ENCODE measurements around the gene FAS. TPM values are rescaled to one million over a fixed set of nuclear protein-coding genes. Genes with fewer than 3 reads are reported as not detected.
A peak's percentile ranks its signal among the peaks of the same experiment; 100 is the strongest.

FAS gene
- total and polyA plus RNA-seq, 2 experiments from 2014 or later: 3.1 to 4.3 TPM

DNA sequence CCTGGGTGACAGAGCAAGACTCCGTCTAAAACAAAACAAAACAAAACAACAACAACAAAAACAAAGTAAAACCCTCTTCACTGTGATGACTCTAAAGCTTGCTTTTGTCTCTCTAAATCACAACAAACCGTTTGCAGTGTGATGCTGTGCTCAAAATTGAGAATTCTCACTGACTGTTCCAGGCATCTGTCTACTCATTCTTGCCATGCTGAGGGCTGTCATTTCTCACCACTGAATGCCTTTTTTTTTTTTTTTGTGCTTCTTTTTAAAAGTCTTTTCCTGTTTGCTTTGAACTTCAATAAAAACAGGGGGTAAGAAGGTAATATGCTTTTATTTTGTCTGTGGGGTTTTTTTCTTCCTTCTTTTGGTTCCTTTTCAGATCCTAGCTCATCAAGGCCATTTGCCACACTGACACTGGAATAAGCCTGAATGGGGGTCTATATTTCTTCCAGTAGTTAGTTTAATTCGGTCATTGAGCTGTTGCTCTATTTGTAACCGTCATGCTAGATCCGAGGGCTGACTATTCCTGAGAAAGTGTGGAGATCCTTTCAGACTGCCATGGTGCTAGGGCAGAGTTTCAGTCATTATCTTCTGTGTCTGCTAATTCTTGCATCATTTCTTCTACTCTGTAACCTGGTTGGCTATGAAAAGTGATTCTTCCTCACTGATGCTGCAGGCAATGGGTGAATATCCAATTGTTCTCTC is 10.6 kb downstream of the FAS start:
- no peak overlapping the region for H3K4me3 ChIP-seq
- 0 out of 2 replicates have a peak, but pooled peaks cover 12% of the 10 kb centered on the region for H3K4me1 ChIP-seq (ENCODE audit: insufficient read depth)
- H3F3A ChIP-seq (replicated peaks; ENCODE audit: low read depth): no peaks in the 10 kb centered on the region
- DNase-seq (ENCODE audit: low spot score) (no peak), ATAC-seq (no peak)
- peak overlapping the region; percentile 26; the same call in 1 of the 2 replicates for H3K27ac ChIP-seq (ENCODE audit: low read depth)
- H4K20me1 ChIP-seq (replicated peaks; ENCODE audit: insufficient read depth): no peaks in the 10 kb centered on the region
- Mint-ChIP-seq H3K4me1 (peaks cover 13% of the 10 kb centered on the region; the same call in 2 of the 3 replicates), H3K36me3 (ENCODE audit: low read depth) (no peaks in the 10 kb centered on the region), H3K9me3 (no peaks in the 10 kb centered on the region), H3K27me3 (ENCODE audit: insufficient read depth, low read depth, poor library complexity) (no peaks in the 10 kb centered on the region), H3K4me3 (no peak overlapping the region), H3K27ac (peak overlapping the region; percentile 43)
- no peaks in the 10 kb centered on the region for H3K27me3 ChIP-seq (ENCODE audit: insufficient read depth)
- H3K79me2 ChIP-seq (replicated peaks; ENCODE audit: insufficient read depth): no peaks in the 10 kb centered on the region
- no peak overlapping the region for H3K4me2 ChIP-seq
- H3K9me2 ChIP-seq (ENCODE audit: insufficient read depth): no peaks in the 10 kb centered on the region
- no peaks in the 10 kb centered on the region for H3K36me3 ChIP-seq (ENCODE audit: insufficient read depth)
- no peak for TF ChIP-seq ZNF462 (CRISPR knock-in tag; IDR thresholded peaks at IDR 0.05)
- TF ChIP-seq ETS1 (IDR thresholded peaks at IDR 0.05): no peak
- no peak for TF ChIP-seq STAT1 (IDR thresholded peaks at IDR 0.05; ENCODE audit: unreplicated experiment)
- TF ChIP-seq, protein P1, sequence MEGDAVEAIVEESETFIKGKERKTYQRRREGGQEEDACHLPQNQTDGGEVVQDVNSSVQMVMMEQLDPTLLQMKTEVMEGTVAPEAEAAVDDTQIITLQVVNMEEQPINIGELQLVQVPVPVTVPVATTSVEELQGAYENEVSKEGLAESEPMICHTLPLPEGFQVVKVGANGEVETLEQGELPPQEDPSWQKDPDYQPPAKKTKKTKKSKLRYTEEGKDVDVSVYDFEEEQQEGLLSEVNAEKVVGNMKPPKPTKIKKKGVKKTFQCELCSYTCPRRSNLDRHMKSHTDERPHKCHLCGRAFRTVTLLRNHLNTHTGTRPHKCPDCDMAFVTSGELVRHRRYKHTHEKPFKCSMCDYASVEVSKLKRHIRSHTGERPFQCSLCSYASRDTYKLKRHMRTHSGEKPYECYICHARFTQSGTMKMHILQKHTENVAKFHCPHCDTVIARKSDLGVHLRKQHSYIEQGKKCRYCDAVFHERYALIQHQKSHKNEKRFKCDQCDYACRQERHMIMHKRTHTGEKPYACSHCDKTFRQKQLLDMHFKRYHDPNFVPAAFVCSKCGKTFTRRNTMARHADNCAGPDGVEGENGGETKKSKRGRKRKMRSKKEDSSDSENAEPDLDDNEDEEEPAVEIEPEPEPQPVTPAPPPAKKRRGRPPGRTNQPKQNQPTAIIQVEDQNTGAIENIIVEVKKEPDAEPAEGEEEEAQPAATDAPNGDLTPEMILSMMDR (conservative IDR thresholded peaks at IDR 0.05; ENCODE audit: low read depth in 2 of 2): no peak
- no peak for TF ChIP-seq JUNB (IDR thresholded peaks at IDR 0.05; ENCODE audit: unreplicated experiment)
- TF ChIP-seq EZH2 (IDR thresholded peaks at IDR 0.05; ENCODE audit: low read depth, unreplicated experiment): no peak
- TF ChIP-seq EZH2phosphoT487 (IDR thresholded peaks at IDR 0.05; ENCODE audit: unreplicated experiment): no peak
- no peak for TF ChIP-seq CREB1 (CRISPR knock-in tag; IDR thresholded peaks at IDR 0.05; ENCODE audit: low read depth)
- no peak for TF ChIP-seq NANOG (IDR thresholded peaks at IDR 0.05; ENCODE audit: borderline replicate concordance)
- no peak for TF ChIP-seq POLR2AphosphoS5 (IDR thresholded peaks at IDR 0.05; ENCODE audit: low read depth)
- no peak for TF ChIP-seq ZNF331 (CRISPR knock-in tag; IDR thresholded peaks at IDR 0.05; ENCODE audit: low read depth)
- TF ChIP-seq ZNF114 (CRISPR knock-in tag; IDR thresholded peaks at IDR 0.05): no peak
- no peak overlapping the region for H2AFZ ChIP-seq
